Right lobe of liver (tissue), 4 donors: ENCODE results near the gene TNFRSF6B.

Experiments used
- CTCF ChIP-seq, 4 donors: fragments of 200-600 bp in 3 of 4; fragments of 450-650 bp in 1 of 4; IDR thresholded peaks; one replicate each; pipeline versions ENCODE4 v1.5.1 to v1.8.0; 2016 to 2022; ENCODE audit warnings: antibody characterized with exemption in 4 of 4, mild to moderate bottlenecking in 2 of 4
- POLR2A ChIP-seq: fragments of 450-650 bp; IDR thresholded peaks from one replicate; pipeline ENCODE4 v1.6.1; 2017; ENCODE audit warnings: antibody characterized with exemption, mild to moderate bottlenecking
- donor health status: DM: no; HTN: no; CAD: no.
- donor health status: DM: no; HTN: no; CAD: no.
- donor health status: DM: no; HTN: yes; CAD: no.

DNA sequence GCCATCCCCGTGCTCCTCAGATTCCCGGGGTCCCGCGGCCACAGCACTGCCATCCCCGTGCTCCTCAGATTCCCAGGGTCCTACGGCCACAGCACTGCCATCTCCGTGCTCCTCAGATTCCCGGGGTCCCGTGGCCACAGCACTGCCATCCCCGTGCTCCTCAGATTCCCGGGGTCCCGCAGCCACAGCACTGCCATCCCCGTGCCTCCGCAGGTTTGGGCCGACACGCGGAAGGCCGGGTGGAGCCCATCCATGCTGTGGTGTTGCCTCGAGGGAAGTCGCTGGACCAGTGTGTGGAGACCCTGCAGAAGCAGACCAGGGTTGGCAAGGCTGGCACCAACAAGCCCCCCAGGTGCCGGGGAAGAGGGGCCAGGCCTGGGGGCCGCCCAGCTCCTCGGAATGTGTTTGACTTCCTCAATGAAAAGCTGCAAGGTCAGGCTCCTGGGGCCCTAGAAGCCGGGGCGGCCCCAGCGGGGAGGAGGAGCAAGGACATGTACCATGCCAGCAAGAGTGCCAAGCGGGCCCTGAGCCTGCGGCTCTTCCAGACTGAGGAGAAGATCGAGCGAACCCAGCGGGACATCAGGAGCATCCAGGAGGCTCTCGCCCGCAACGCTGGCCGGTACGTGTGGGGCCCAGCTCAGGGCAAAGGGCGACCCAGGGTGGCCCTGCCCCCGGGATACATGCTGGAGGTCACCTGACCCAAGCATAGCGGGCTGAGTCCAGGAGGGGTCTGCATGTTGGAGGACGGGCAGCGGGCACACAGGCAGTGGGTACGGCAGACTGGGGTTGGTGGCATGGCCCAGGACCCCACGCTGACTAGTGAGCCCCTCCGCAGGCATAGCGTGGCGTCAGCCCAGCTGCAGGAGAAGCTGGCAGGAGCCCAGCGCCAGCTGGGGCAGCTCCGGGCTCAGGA, 38.8 kb downstream of the TNFRSF6B start:
- TF ChIP-seq CTCF (IDR thresholded peaks at IDR 0.05) (no peak), POLR2A (no peak)
